HG02970 (cell line): ENCODE results near the gene C19orf33.

Experiments used
- ATAC-seq: cut with Tn5 transposase; IDR thresholded peaks from one replicate; pipeline ENCODE4 v1.9.1; 2021; ENCODE audit warnings: mild to moderate bottlenecking, moderate library complexity, moderate number of reproducible peaks; ENCODE audit not compliant: unreplicated experiment, low FRiP score

C19orf33 gene

DNA sequence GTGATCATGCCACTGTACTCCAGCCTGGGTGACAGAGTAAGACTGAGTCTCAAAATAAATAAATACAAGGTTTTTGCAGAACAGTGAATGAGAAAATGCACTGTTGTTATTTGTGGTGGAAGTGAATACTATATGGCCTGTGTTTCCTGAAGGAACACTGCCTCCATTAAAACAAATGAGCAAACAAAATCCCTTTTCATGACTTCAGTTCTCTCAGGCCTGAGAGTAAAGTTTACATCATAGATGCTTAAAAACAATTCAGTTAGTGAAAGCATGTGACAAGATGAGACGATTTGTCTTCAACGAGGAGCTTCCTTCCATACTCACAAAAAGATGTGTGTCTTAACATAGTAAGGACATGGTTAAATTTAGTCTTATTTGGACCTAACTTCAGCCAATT lies 25.3 kb upstream of the C19orf33 start:
- ATAC-seq, result no peak

GRCh38 chr19:38280030-38280921 lies 23.8 kb upstream of the C19orf33 start:
- no peak for ATAC-seq

- no peak for ATAC-seq
Measured at GRCh38 chr19:38281811-38282566, 22.1 kb upstream of the C19orf33 start.

DNA sequence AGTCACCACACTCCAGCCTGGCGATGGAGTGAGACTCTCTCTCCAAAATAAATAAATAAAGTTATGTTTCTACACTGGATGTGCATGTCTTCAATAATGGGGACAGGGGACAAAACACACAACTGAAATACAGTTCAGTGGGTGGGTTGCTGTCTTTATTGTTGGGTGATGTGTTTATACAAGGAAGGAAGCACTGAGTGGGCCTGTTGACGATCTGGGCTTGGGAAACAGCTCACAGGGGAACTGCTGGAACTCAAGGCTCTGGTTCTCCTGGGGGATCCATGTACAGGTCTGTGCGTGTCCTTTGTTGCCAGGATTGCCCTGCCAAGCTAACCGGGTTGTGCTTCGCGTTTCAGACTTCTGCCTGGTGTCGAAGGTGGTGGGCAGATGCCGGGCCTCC lies 20.8 kb upstream of the C19orf33 start:
- no peak for ATAC-seq

- no peak for ATAC-seq
Measured at GRCh38 chr19:38284422-38284821, 19.6 kb upstream of the C19orf33 start.

- ATAC-seq, result no peak
Measured at GRCh38 chr19:38285567-38285966, 18.5 kb upstream of the C19orf33 start.

GRCh38 chr19:38287604-38288003 lies 16.4 kb upstream of the C19orf33 start:
- ATAC-seq, result no peak

DNA sequence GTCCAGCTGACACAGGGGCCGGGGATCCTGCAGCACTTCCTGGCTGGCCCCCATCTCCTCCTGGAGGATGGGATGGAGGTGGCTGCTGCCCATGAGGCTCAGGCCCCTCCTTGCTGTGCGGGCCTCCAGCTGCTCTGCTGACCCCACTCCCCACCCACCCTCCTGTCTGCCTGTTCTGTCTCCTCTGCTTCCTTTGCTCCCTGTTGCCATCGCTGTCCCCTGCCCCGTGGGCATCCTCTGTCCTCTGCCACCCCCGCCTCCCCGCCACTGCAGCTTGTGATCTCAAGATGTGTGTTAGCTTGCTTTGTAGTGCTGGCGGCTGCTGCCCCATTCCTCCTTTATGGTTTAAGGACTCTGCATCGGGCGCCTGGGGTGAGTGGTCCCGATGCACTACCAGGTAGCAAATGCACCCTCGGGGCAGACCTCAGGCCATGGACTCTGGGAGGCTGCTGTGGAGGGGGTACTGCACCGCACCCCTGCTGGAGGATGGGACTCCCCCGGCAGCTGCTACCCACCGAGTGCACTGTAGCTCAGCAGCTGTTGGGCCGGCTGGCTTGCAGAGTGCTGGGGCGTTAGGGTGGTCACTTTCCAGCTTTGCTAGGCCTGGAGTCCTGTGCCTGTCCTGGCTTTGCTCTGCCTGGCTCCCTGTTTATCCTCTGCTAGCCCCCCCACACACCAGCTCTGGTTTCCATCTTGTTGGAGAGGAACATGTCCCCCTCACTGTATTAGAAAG lies 15.8 kb upstream of the C19orf33 start:
- ATAC-seq, result no peak

DNA sequence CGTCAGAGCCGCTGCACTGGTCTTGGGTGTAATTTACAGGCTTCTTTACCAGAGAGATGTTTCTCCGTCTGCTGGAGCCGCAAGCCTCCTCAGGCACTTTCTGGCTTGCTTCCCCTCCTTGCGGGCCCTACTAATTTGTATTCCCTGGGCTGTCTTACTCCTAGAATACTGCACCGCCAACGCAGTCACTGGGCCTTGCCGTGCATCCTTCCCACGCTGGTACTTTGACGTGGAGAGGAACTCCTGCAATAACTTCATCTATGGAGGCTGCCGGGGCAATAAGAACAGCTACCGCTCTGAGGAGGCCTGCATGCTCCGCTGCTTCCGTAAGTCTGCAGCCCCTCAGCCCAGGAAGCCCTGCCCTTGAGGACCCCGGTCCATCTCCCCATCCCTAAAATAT lies 14.1 kb upstream of the C19orf33 start:
- ATAC-seq, result no peak

DNA sequence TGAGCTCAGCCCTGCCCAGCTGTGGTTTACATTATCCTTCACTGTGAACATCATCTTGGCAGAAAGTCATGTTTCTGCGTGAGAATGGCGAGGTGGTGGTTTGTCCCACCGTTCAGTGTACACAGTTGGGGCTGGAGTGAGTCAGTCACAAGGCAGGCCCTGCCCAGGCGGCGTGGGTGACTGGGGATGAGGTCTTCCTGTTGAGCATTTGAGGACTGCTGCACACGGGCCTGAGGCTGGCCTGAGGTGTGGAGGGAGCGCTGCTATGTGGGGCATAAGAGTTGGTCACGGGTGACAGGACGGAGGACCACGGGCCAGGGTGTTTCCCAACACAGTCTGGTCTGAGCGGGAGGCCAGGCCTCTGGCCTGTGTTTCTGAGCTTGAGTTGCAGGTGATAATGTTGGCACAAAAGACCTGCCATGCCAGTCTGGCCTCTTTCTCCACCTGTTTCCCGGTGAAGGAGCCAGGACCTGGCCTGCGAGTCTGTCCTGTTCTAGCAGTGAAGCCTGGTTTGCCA lies 13.4 kb upstream of the C19orf33 start:
- no peak for ATAC-seq

GRCh38 chr19:38291855-38292254 lies 12.2 kb upstream of the C19orf33 start:
- ATAC-seq, result no peak

GRCh38 chr19:38293281-38293680 lies 10.8 kb upstream of the C19orf33 start:
- no peak for ATAC-seq

GRCh38 chr19:38294090-38294489 lies 10.0 kb upstream of the C19orf33 start:
- no peak for ATAC-seq

- ATAC-seq, result no peak
Measured at GRCh38 chr19:38298821-38299680, 5.0 kb upstream of the C19orf33 start.

DNA sequence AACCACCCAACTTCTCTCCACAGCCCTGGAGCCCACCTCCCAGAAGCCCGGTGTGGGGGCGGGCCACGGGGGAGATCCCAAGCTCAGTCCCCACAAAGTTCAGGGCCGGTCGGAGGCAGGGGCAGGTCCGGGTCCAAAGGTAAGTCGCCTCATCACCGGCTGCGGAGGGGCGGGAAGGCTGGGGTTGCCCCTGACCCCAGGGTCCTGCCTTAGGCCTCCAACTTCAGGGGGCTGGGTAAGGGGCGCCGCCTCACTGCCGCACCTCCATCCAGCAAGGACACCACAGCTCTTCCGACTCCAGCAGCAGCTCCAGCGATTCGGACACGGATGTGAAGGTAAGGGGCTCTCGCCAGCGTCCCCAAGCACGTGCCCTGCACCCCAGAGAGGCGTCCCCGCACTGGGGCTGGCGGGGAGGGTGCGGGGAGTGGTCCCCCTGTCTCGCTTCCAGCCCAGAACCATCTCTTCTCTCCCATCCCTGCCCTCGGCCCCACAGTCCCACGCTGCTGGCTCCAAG lies 358 bp downstream of the C19orf33 start:
- no peak for ATAC-seq

GRCh38 chr19:38304866-38305429 lies 897 bp downstream of the C19orf33 start:
- ATAC-seq, result no peak

DNA sequence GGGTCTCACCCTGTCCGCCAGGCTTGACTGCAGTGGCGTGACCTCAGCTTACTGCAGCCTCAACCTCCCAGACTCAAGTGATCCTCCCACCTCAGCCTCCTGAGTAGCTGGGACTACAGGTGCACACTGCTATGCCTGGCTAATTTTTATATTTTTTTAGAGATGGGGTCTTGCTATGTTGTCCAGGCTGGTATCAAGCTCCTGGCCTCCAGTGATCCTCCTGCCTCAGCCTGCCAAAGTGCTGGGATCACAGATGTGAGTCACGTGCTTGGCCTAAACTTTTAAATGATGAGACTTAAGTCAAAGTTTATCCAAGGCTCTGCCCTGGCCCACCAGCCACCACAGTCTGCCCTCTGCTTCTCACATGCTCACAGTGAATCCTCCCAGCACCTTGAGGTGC lies 2.2 kb downstream of the C19orf33 start:
- ATAC-seq, result no peak

DNA sequence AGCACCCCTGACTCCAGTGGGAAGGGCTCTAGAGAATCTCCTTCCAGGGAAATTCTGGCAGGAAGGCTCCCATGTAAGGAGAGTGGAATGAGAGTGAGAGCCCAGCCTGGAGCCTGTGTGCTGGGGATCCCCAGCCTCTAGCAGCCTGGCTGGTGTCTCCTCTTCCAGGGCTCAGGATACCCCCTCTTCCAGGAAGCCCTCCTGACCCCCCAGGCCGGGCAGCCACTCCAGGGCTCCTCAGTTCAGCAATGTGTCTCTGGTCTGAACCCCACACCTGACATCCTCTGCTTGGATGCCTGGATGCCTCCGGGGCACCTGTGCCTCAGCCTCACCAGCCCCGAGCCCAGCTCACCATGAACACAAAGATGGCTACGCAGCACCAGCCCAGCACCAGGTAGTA lies 3.0 kb downstream of the C19orf33 start:
- ATAC-seq, result no peak

GRCh38 chr19:38307597-38307996 lies 3.5 kb downstream of the C19orf33 start:
- no peak for ATAC-seq
